Parathyroid adenoma (tissue), 2 donors: ENCODE results near the gene ABHD16A.

Experiments used
- H2AFZ ChIP-seq: fragments of 300-600 bp; sonication (generic); one replicate; pipeline ENCODE4 v1.7.0; 2017; ENCODE audit warnings: antibody characterized with exemption, mild to moderate bottlenecking
- H3K27ac ChIP-seq: fragments of 300-600 bp; sonication (generic); one replicate; pipeline ENCODE4 v1.7.0; 2017
- H3K27me3 ChIP-seq: fragments of 300-600 bp; sonication (generic); one replicate; pipeline ENCODE4 v1.7.0; 2017; ENCODE audit warnings: low read length; ENCODE audit not compliant: control insufficient read depth, insufficient read depth
- H3K36me3 ChIP-seq: fragments of 300-600 bp; sonication (generic); one replicate; pipeline ENCODE4 v1.7.0; 2017; ENCODE audit warnings: low read length; ENCODE audit not compliant: control insufficient read depth, insufficient read depth
- H3K4me1 ChIP-seq: fragments of 300-600 bp; sonication (generic); one replicate; pipeline ENCODE4 v1.7.0; 2017; ENCODE audit warnings: control low read depth
- H3K4me2 ChIP-seq: fragments of 300-600 bp; sonication (generic); one replicate; pipeline ENCODE4 v1.7.0; 2017; ENCODE audit warnings: low read length
- H3K4me3 ChIP-seq: fragments of 300-600 bp; sonication (generic); one replicate; pipeline ENCODE4 v1.7.0; 2017; ENCODE audit warnings: low read depth, low read length
- H3K79me2 ChIP-seq: fragments of 300-600 bp; sonication (generic); one replicate; pipeline ENCODE4 v1.7.0; 2017; ENCODE audit warnings: control low read depth
- H3K9ac ChIP-seq: fragments of 300-600 bp; sonication (generic); one replicate; pipeline ENCODE4 v1.7.0; 2017; ENCODE audit warnings: mild to moderate bottlenecking
- H3K9me3 ChIP-seq: fragments of 300-600 bp; sonication (generic); one replicate; pipeline ENCODE4 v1.7.0; 2017; ENCODE audit warnings: low read length; ENCODE audit not compliant: control insufficient read depth
- CTCF ChIP-seq: fragments of 300-600 bp; sonication (generic); IDR thresholded peaks from one replicate; pipeline ENCODE4 v1.7.0; 2017; ENCODE audit warnings: antibody characterized with exemption, mild to moderate bottlenecking
- donor health status: primary hyperparathyroidism.

The ABHD16A gene

GRCh38 chr6:31661262-31662123 lies 41.6 kb downstream of the ABHD16A start:
- peak overlapping the region; percentile 87 for H3K4me3 ChIP-seq

GRCh38 chr6:31660381-31661261 lies 42.5 kb downstream of the ABHD16A start, which contains the start of gene C6orf47:
Gene C6orf47 (minus strand): TSS chr6:31660778. CDS start chr6:31659947, 831 bp downstream.
- H3K27ac ChIP-seq = peak within 1 kb of the TSS; percentile 91
- H3K4me2 ChIP-seq = peak within 1 kb of the TSS; percentile 82
- H3K9ac ChIP-seq = peak within 1 kb of the TSS; percentile 91
- no peaks in the 10 kb centered on the region for H3K9me3 ChIP-seq
- TF ChIP-seq CTCF = peak; percentile 2
- peak within 1 kb of the TSS; percentile 87 for H3K4me3 ChIP-seq
- peak within 1 kb of the TSS; percentile 81 for H2AFZ ChIP-seq
- no peaks in the 10 kb centered on the region for H3K27me3 ChIP-seq
- H3K79me2 ChIP-seq = peaks cover 32% of the 10 kb centered on the region
- no peaks in the 10 kb centered on the region for H3K36me3 ChIP-seq
- peaks cover 15% of the 10 kb centered on the region for H3K4me1 ChIP-seq

More at GRCh38 chr6:31661262-31662123, 41.6 kb downstream of the ABHD16A start:
- Histone ChIP-seq H3K4me2 (peak overlapping the region; percentile 82), H3K27ac (peak overlapping the region; percentile 91), H3K36me3 (no peaks in the 10 kb centered on the region), H3K79me2 (peaks cover 38% of the 10 kb centered on the region), H3K9me3 (no peaks in the 10 kb centered on the region), H3K4me1 (peaks cover 15% of the 10 kb centered on the region), H3K9ac (no peak overlapping the region), H2AFZ (peak overlapping the region; percentile 81), H3K27me3 (no peaks in the 10 kb centered on the region)
- TF ChIP-seq CTCF = no peak

GRCh38 chr6:31659649-31660380 lies 43.3 kb downstream of the ABHD16A start:
- Histone ChIP-seq H3K27me3 (no peaks in the 10 kb centered on the region), H3K4me2 (peak overlapping the region; percentile 82), H3K79me2 (peaks cover 32% of the 10 kb centered on the region), H3K36me3 (no peaks in the 10 kb centered on the region), H2AFZ (peak overlapping the region; percentile 81), H3K4me3 (peak overlapping the region; percentile 87), H3K4me1 (peaks cover 15% of the 10 kb centered on the region), H3K27ac (peak overlapping the region; percentile 91), H3K9ac (peak overlapping the region; percentile 91), H3K9me3 (no peaks in the 10 kb centered on the region)
- TF ChIP-seq CTCF = no peak

- Histone ChIP-seq H3K27ac (peak overlapping the region; percentile 91), H3K36me3 (no peaks in the 10 kb centered on the region), H3K4me3 (peak overlapping the region; percentile 87), H3K4me1 (peaks cover 14% of the 10 kb centered on the region), H3K4me2 (peak overlapping the region; percentile 82), H3K79me2 (peaks cover 30% of the 10 kb centered on the region), H3K9me3 (no peaks in the 10 kb centered on the region), H2AFZ (no peak overlapping the region), H3K27me3 (no peaks in the 10 kb centered on the region), H3K9ac (no peak overlapping the region)
- no peak for TF ChIP-seq CTCF
These were observed 44.0 kb downstream of the ABHD16A start for GRCh38 chr6:31658983-31659648.
